A549 treated with CORT108297 at 1 μM for 4 hours (cell line): ENCODE results near the gene RHO. TPM values are rescaled to one million over a fixed set of nuclear protein-coding genes. Genes with fewer than 3 reads are reported as not detected.

Source experiments
- total RNA-seq: library from RNA; stranded (reverse); fragments of 200-300 nt; extraction: Qiagen RNA extraction; gene quantifications from 5 replicates; pipeline ENCODE4 v1.2.3, GENCODE V29; 2022

Gene RHO
- total RNA-seq = not detected in 5 replicates

DNA sequence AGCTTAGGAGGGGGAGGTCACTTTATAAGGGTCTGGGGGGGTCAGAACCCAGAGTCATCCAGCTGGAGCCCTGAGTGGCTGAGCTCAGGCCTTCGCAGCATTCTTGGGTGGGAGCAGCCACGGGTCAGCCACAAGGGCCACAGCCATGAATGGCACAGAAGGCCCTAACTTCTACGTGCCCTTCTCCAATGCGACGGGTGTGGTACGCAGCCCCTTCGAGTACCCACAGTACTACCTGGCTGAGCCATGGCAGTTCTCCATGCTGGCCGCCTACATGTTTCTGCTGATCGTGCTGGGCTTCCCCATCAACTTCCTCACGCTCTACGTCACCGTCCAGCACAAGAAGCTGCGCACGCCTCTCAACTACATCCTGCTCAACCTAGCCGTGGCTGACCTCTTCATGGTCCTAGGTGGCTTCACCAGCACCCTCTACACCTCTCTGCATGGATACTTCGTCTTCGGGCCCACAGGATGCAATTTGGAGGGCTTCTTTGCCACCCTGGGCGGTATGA lies at the start of gene RHO:
TSS of gene RHO (plus strand) at position 51 of the 512 bp plus-strand sequence. CDS start at position 146, 95 bp downstream.

GRCh38 chr3:129543156-129543790 lies 14.8 kb downstream of the RHO start, which contains the start of gene H1-8:
Gene H1-8 (plus strand): TSS chr3:129543175. CDS start chr3:129543219, 44 bp downstream.

Other genes with a start within 250 kb of the RHO start
- 40.3 to 45.2 TPM (median 45.0 TPM) in 5 replicates for gene HMCES, start 249.8 kb upstream of the RHO start, total RNA-seq
- gene EFCAB12, start 100.0 kb upstream of the RHO start, total RNA-seq = 0.36 to 0.88 TPM (median 0.70 TPM) in 5 replicates
- gene MBD4, start 88.7 kb upstream of the RHO start, total RNA-seq = 21.1 to 26.4 TPM (median 21.9 TPM) in 5 replicates
- gene IFT122, start 88.4 kb upstream of the RHO start, total RNA-seq = 11.1 to 15.1 TPM (median 12.8 TPM) in 5 replicates
- gene H1-8, start 14.5 kb downstream of the RHO start, total RNA-seq = not detected in 5 replicates
- gene PLXND1, start 78.0 kb downstream of the RHO start, total RNA-seq = 72.7 to 97.2 TPM (median 85.8 TPM) in 5 replicates